Thyroid gland (tissue), 4 donors: ENCODE data around the gene NFYA.

Experiments
- POLR2A ChIP-seq, 2 donors: fragments of 450-650 bp; IDR thresholded peaks; one replicate each; pipeline ENCODE4 v1.6.1; 2017; ENCODE audit warnings: antibody characterized with exemption in 2 of 2, mild to moderate bottlenecking in 2 of 2, moderate library complexity in 1 of 2
- TF ChIP-seq, protein P1 (sequence below), 6 experiments: fragments of 200-600 bp in 3 of 6; fragments of 450-650 bp in 3 of 6; sonication (generic) in 3 of 6; IDR thresholded peaks; one replicate each; pipeline ENCODE4 v1.5.1; 2016 to 2019; ENCODE audit warnings: antibody characterized with exemption in 6 of 6, mild to moderate bottlenecking in 2 of 6, inconsistent platforms in 1 of 6, moderate library complexity in 1 of 6

DNA sequence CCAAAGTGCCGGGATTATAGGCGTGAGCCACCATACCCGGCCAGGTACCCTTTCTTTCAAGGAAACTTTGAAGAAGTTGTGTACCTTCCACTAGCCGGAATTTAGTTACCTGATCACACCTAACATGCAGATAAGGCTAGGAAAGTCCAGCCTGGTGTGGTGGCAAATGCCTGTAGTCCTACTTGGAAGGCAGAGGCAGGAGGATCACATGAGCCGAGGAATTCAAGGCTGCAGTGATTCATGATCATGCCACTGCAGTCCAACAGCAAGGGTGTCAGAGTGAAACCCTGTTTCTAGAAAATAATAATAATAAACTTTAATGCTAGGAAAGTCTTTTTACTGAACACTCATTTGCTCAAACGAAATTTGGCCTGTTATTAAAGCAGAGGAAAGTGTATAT, 21.0 kb downstream of the NFYA start:
- TF ChIP-seq, protein P1, sequence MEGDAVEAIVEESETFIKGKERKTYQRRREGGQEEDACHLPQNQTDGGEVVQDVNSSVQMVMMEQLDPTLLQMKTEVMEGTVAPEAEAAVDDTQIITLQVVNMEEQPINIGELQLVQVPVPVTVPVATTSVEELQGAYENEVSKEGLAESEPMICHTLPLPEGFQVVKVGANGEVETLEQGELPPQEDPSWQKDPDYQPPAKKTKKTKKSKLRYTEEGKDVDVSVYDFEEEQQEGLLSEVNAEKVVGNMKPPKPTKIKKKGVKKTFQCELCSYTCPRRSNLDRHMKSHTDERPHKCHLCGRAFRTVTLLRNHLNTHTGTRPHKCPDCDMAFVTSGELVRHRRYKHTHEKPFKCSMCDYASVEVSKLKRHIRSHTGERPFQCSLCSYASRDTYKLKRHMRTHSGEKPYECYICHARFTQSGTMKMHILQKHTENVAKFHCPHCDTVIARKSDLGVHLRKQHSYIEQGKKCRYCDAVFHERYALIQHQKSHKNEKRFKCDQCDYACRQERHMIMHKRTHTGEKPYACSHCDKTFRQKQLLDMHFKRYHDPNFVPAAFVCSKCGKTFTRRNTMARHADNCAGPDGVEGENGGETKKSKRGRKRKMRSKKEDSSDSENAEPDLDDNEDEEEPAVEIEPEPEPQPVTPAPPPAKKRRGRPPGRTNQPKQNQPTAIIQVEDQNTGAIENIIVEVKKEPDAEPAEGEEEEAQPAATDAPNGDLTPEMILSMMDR (IDR thresholded peaks at IDR 0.05): no peak
- no peak for TF ChIP-seq POLR2A (IDR thresholded peaks at IDR 0.05)
